Urothelium cell line (cell line): ENCODE results near the gene ASXL1.

Source experiments
- DNase-seq: peaks from one replicate; pipeline ENCODE4 v3.0.0; 2011; ENCODE audit warnings: low spot score, mixed read lengths
- FAIRE-seq: peaks from 2 replicates; lab custom pipeline; 2011; peaks lifted over from hg19 to GRCh38; lab: Jason Lieb, UNC

ASXL1 gene

DNA sequence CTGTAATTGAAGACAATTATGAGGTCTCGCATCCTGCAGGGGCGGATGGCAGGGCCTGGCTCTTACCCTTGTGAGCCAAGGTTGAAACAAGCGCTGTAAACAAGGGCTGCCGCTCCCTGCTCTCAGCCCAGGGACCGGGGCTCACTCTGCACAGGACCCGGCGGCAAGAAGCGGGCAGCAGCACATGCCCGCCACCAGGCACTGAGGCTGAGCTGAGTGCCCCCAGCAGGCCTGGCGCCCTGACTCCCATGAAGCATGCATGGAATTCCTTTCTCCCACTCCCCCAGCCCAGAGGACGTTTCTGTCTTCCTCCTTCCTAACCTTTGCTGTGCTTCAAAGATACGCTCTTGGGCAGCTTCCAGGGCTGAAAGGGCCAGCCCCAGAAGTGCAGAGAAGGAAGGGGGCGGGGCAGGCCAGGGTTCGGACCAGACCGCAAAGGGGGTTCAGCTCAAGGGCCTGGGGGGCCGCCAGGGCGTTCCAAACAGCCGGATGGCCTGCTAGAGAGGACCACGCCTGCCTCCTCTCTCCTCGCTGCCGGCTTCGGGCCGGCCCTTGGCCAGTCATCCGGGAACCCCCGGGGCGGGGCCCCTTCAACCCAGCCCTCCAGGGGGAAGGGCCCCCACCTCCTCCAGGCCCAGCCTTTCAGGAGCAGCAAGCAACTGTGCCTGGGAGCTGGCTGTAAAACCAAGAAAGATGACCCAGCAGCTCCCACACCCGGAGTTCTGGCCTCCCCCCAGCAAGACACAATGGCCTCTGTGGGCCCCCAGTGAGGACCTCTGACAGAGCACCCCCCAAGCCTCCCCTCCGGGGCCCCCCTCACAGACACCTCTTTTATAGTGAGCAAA lies 117.1 kb downstream of the ASXL1 start:
- FAIRE-seq (no peak), DNase-seq (peak; percentile 98)

DNA sequence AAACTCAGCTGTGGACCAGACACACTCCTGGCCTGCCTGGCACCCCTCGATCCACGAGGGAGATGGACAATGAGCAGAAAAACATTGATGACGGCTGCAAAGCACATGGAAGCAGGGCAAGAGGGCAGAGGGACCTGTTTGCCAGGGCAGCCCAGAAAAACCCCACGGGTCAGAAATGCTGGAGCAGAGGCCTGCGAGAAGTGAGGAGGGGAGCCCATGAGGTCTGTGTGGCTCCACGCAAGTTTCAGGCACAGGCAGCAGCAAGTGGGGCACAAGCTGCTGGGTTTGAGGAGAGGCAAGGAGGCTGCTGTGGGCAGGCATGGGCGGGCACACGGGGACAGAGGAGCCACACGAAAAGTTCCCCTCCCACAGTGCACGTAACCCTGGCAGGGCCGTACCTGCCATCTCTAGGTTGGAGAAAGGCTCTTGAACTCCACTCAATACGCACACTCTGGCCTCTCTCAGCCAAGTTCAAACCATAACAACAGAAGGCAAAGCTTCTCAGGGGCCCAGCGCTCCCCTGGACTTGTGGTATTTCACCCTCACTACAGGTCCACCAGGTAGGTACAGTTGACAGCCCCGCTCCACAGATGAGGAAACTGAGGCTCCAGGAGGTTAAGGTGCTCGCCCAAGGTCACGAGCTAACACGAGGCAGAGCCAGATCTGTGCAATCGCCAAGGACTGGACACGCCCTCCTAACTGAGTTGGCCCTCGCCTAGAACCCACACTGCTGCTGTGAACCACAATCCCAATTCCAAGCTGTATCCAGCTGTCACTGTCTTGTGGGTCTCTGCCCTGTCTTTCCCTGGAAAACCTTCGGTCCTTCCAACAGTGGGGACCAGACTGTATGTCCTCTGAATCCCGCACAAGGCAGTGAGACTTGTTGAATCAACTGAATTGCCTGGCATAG lies 118.8 kb downstream of the ASXL1 start:
- no peak for FAIRE-seq
- DNase-seq, result no peak

DNA sequence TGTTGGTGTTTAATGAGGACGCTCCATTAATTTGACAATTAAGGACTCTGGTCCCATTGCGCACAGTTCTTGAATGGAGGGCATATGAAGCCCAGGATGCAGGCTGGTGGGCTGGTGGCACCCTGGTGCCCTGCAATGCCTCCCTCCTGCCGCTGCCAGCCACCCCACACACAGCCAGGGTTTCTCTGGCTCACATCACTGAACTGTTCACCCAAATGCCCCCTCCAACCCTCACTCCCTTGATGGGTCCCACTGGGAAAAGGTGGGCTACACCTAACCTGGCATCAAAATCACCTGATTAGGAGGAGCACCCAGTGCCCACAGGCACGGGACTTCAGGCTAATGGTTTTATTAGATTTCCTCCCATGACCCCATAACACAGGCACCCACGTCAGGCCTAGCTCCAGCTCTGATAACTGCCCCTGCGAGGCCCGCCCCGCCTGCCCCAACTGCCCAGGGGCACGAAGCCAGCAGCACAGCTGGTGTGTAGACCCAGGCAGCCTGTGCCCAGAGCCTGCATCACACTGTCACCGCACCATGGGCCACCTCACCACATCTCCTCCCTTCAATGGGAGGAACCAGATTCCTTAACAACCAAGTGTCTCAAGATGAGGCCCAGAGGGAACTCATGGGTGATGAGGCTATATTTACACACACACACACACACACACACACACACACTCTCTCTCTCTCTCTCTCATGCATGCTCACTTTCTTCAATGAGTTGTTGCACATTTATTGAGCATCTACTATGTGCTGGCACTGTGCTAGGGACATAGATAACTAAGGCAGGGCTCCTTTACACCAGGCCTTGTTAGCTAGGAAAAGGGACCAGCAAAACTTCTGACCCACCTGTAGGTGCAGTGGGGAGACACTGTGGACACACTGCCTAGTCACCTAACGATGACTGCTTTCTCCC lies 119.7 kb downstream of the ASXL1 start:
- FAIRE-seq (no peak), DNase-seq (no peak)

DNA sequence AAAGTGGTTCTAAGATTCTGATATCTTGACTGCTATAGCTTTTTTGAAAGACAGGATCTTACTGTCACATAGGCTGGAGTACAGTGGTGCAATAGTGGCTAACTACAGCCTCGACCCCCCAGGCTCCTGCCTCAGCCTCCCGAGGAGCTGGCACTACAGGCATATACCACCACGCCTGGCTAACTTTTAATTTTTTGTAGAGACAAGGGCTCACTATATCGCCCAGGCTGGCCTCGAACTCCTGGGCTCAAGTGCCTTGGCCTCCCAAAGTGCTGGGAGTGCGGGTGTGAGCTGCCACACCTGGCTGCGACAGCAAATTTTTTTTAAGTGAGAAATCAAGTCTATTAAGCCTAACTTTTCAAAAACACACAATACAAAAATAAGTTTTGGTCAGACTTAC lies 120.4 kb downstream of the ASXL1 start:
- no peak for DNase-seq
- FAIRE-seq, result no peak

DNA sequence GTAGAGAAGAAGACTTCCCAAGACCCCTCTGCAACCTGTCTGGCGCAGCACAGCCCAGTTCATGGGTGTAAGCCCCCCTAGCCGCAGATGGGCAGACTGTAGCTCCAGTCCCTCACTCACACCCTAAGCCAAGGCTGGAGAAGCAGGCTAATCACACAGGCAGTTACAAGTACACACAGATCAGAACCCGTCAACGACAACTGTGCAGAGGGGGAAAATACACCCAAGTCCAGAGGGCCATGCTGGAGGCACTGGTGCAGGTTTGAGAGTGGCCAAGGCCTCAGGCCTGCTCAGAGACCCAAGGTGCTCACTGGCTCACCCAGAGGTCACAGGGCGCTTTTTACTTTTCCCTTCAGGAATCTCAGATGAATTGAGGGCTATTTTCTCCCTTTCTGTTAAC lies 120.9 kb downstream of the ASXL1 start:
- FAIRE-seq (no peak), DNase-seq (no peak)

DNA sequence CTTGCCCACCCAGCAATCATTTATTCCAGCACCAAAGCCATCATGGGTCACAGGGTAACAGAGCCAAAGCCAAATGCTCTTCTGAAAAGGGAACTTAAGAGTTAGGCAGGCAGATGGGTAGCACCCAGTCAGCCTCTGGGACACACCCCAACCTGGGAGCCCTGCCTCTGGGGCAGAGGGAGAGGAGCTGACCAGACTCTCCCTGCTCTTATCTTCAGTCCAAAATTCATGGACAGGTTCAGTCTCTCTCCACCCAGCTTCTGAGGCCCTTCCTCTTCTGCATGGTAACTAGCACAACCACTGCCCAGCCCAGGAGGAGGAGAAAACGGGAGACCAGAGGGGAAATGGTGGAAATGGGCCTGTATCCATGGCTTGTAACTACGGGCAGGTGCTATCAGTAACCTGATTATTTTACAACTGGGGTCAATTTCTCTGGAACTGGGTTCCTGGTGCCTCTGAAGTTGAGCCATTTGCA lies 121.6 kb downstream of the ASXL1 start:
- DNase-seq (no peak), FAIRE-seq (no peak)

DNA sequence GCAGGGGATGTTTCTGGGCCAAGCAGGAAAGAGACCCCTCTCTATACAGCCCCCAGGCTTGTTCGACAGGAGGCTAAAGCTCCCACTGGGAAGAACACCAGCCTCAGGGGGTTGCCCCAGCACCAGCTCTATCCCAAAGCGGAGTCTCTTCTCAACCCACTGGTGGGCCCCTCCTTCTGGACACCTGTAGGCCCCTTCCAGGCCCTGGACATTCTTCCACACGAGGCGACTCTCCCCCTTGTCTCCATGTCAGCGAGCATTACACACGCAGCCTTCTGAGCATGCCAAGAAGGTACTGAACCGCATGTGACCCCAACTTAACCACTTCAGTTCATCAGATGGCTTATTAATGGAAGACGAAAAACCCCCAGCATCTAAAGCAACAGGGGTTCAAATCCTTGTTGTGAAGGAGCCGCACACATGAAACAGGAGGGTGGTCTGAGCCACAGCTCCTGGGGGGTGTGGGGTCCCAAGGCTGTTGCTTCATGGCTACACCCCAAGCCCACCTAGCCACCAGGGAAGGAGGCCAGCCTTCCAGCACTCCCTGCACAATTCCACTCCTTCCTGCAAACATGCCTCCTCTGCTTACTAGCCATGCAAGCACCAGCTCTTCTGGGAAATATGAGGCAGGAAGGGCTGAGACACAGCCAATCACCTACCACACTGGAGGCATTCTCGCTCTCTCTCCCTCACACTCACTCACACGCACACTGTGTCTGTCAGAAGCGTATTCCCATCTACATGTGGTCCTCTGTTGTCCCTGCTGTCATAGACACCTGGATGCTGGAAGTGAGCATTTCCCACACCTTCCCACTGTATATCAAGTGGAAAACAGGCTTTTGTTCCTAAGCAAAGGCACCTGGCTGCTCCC lies 122.5 kb downstream of the ASXL1 start:
- no peak for FAIRE-seq
- DNase-seq, result no peak

DNA sequence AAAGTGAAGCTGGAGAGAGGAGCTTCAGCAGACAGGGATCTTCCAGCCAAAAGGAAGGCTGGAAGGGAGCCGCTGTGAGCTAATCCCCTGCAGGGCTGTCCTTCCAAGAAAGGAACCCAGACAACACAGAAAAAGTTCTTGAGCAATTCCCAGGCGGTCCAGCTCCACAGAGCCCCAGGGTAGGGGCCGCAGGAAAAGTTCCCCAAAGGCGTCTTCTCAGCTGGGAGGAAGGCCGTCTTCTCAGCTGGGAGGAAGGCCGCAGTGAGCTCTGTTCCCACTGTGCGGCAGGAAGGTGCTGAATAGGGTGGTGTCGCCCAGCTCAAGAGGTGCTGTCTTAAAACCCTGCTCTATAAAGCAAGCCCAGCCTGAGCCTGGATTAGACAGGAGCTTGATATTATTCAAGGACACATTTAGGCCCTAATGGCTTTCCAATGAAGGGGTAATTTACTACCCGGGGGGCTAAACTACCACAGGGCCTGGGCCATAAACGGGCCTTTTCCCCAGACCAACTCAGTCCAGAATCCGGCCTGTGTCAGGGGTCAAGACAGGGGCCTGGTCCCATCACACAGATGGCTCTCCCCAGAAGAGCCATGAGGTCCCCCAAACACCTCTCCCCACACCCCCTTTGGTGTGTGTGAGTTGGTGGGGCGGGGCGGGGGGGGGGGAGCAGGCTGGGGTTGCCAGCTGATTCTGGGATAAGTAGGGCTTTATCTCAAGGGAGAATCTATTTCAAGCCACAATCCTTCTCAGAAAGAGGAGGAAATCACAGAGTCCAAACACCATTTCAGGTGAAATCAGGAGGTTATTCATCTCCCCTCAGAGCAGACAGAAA lies 123.4 kb downstream of the ASXL1 start:
- DNase-seq (no peak), FAIRE-seq (no peak)

DNA sequence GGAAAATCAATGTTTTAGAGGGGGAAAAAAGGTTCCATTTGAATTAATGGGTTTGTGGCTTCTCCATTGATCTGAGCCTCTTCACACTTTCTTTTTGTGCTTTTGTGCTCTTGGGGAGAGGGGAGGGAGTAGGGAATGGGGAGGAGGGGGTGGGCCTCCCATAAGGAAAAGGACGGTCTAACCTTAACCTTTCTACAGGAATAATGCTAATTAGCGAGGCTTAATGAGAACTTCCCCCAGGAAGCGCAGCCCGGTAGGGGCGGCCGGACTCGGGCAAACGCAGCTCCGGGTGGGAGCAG lies 124.0 kb downstream of the ASXL1 start:
- FAIRE-seq (no peak), DNase-seq (no peak)

DNA sequence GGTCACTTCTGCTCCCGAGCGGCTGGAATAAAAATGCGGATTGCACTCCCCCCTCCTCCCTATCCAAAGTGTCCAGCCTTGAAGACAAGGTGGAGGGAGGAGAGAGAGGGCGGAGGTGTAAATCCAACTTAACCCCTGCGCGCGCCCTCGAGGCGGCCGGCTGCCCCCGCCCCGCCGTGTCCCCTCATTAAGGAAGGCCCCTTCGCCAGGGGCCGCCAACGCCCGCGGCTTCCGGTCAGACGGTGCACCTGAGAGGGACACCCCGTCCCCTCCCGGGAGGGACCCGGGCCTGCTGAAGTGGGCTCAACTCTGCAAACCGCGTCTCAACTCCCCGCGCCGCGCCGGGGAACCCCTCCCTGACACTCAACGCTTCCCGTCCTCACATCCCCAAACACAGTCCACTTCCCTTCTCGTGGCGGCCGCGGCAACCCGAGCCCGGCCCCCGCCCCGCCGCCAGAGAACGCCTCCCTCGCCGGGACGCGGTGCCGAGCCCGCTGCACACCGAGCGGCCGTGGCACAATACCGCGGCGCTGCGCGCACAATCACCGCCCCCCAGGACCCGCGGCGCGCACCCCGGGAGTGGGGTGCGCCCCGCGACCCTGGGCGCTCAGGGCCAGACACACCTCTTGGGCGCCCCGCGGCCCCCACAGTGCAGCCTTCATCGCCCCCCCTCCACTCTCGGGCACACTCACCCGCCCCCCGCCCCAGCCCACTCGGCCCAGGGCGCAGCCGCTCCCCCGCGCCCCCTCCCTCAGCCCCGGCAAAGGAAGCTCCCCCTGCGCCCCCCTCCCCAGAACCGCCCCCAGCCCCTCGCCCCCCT lies 124.5 kb downstream of the ASXL1 start:
- FAIRE-seq (no peak), DNase-seq (peak; percentile 52)

DNA sequence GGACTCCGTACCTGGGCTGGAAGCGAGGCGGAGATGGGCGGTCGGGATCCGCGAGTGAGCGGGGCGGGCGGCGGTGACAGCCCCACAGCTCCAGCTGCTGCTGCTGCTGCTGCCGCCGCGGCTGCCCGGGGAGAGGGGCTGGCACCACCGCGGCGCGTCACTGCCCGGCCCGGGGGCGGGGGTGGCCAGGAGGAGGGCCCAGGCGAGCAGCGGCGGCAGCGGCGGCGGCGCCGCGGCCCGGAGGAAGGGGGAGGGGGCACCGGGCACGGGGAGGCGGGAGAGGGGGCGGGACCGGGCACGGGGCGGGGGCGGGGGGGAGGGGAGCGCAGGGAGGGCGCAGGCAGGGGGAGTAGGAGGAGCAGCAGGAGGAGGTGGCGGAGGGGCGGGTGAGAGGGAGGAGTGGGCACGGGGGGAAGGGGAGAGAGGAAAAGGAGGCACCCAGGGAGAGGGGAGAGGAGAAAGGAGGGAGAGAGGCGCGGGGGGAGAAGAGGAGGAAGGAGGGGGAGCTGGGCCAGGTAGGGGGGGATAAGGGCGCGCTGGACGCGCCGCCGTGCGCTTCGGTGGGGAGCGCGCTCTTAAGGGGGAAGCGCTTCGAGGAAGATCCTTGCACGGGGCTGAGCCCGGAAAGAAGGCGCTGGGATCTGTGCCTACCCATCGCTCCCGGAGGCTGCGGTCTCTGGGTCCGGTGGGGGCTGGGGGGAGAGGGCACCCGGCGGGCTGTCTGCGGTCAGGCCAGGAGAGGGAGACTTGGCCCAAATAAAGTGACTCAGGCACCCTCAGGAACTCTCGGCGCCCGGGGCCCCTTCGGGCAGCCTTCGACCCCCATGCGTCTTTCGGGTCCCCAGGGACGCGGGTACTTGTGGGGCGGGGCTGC lies 125.5 kb downstream of the ASXL1 start:
- FAIRE-seq (no peak), DNase-seq (peak; percentile 85)

DNA sequence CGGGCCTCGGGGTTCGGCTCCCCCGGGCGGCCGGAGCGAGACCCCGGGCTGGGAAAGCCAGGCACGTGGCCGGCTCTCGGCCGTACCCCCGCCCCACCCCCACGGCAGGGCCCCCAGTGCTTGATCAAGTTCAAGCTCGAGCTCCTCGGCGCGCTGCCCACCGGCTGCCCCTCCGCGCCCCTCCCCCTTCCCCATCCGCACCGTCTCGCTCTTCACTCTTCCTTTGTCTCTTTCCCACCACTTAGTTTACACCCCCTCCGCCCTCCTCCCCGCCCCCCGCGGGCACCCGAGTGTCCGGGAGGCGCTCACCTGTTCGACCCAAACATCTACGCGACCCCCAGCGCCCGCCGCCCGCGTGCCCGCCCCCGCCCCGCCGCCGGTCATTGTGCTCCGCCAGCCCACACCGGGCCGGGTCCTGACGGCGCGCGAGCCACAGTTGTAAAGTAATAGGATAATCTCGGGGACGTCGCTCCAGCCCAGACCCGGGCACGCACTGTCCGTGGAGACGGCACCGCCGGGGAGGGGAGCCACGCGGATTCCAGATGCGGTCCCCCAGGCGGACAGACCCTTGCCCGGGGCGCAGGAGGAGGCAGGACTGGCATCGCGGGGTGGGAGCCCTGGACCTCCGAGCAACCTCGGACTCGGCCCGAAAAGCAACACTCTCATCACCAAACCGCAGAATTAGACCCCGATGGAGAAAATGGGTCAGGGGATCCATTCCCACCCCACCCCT lies 126.3 kb downstream of the ASXL1 start:
- FAIRE-seq, result no peak
- DNase-seq, result peak; percentile 45

DNA sequence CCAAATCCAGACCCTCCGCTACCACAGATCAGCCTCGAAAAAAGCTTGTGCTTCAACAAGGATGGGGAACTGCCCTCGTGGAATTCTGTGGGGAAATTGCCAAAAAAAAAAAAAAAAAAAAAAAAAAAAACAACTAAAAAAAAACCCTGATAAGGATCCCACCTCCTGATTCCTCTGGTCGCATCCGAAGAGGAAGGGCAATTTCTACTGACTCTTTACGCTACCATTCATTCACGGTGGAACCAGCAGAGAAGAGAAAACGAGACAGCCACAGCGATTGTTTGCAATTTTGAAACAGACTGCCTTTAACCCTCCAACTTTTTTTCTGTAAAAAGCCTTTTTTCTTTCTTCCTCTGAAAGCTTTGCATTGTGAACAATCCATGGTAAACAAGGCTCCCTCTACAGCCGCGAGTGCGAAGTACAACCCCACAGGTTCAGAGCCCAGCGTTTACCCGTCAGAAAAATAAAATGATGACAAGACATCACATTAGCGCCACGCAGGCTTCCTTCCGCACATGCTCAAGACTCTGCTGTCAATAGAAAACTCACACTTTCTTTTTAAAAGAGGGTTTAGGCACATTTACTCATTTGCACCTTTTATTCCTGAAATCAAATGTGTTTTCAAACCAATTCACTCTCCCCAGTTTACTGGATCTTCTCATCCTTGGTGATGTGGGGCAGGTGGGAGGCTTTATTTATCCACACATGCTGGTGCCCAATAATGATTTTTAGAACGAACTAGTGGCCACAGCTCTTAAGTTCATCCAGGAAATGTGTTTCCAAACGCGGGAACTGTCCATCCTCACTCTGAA lies 127.0 kb downstream of the ASXL1 start:
- DNase-seq, result peak; percentile 76
- no peak for FAIRE-seq

DNA sequence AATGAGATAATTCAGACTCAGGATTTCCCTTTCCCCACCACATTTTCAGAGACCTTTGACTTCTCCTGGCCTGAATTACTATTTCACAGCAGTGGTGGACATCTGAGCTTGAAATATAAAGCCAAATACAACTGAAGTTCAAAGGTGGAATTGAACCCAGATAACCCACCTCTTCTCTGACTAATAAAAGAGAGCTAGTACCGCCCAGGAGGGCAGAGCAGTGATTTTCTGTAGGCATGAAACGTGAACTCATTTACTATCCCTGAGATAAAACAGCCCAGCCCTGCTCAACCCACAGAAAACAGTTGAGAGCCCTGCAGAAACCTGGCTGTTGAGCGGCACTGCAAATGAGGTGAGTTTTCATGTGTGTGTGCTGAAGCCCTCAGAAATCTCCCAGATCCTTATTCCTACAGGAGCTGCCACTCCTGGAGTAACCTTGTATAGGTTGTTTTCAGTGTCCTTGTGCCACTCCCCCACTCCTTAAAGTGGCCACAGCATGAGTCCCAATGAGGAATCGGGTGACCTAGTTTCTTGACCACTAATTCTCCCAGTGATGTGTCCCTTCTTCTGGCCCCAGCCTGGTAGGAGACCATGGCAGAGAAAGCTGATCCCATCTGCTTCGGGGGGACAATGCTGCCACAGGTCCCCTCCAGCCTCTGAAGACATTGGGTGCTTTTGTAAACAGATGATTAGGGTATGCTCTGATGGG lies 127.8 kb downstream of the ASXL1 start:
- FAIRE-seq (no peak), DNase-seq (no peak)

DNA sequence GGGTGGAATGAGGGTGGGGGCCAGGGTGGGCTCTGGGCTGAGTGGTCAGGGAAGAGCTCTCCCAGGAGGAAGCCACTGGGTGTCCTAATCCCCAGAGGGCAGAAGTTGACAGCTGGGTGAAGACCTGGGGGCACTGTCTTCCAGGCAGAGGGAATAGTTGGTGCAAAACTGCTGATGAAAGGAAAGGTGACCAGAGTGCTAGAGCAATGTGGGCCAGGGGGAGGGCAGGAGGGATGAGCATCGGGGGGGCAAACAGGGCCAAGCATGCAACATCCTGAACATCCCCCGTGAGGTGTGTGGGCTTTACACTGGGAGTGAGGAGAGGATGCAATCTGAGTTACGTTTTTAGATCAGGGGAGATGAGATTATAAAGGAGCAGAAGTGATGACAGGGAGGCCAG lies 129.2 kb downstream of the ASXL1 start:
- FAIRE-seq, result no peak

More for the DNA sequence above, 129.2 kb downstream of the ASXL1 start:
- DNase-seq, result no peak
